OCI-LY3 (cell line): ENCODE data around the gene EHD3.

ENCODE experiments used
- H2AFZ ChIP-seq: fragments of 200-600, 300-600 bp; shearing (Covaris generic); 2 replicates; pipeline ENCODE4 v1.6.0; 2014; ENCODE audit warnings: antibody characterized with exemption, low read depth, low read length
- H3K27ac ChIP-seq: fragments of 200-600, 300-600 bp; sonication (generic); 2 replicates; pipeline ENCODE4 v1.5.1; 2014; ENCODE audit warnings: mild to moderate bottlenecking, low read length, moderate library complexity, mixed read lengths
- H3K27me3 ChIP-seq: fragments of 200-600, 300-600 bp; sonication (generic); 2 replicates; pipeline ENCODE4 v1.6.1; 2014; ENCODE audit warnings: low read depth, low read length, mixed read lengths
- H3K36me3 ChIP-seq: fragments of 200-600, 300-600 bp; sonication (generic); replicated peaks from 2 replicates; pipeline ENCODE3; 2014; ENCODE audit warnings: low read depth, low read length, mixed read lengths
- H3K4me1 ChIP-seq: fragments of 300-600, 200-600 bp; sonication (generic); 2 replicates; pipeline ENCODE4 v1.6.1; 2014; ENCODE audit warnings: low read length, mixed read lengths
- H3K4me2 ChIP-seq: fragments of 200-600, 300-600 bp; sonication (generic); 2 replicates; pipeline ENCODE4 v1.6.1; 2014; ENCODE audit warnings: low read length, mixed read lengths
- H3K4me3 ChIP-seq: fragments of 300-600, 200-600 bp; sonication (generic); 2 replicates; pipeline ENCODE4 v1.5.1; 2014; ENCODE audit warnings: antibody characterized with exemption, mild to moderate bottlenecking, low read length, moderate library complexity
- H3K79me2 ChIP-seq: fragments of 300-600, 200-600 bp; shearing (Covaris generic); 2 replicates; pipeline ENCODE4 v1.6.1; 2014; ENCODE audit warnings: mild to moderate bottlenecking, low read length, mixed read lengths
- H3K9ac ChIP-seq: fragments of 300-600, 200-600 bp; shearing (Covaris generic); 2 replicates; pipeline ENCODE4 v1.6.0; 2014; ENCODE audit warnings: mild to moderate bottlenecking, low read length, moderate library complexity
- H3K9me3 ChIP-seq: fragments of 200-600, 300-600 bp; shearing (Covaris generic); 2 replicates; pipeline ENCODE4 v1.6.1; 2014; ENCODE audit warnings: low read length, mixed read lengths; ENCODE audit not compliant: insufficient read depth
- H4K20me1 ChIP-seq: fragments of 200-600, 300-600 bp; sonication (generic); 2 replicates; pipeline ENCODE4 v1.6.1; 2016; ENCODE audit warnings: low read length, mixed read lengths; ENCODE audit not compliant: insufficient read depth
- EZH2phosphoT487 ChIP-seq: fragments of 200-600 bp; shearing (Covaris generic); IDR thresholded peaks from 2 replicates; pipeline ENCODE4 v1.6.1; 2018; ENCODE audit warnings: antibody characterized with exemption, mixed run types, low read depth
- TF ChIP-seq, protein P1 (sequence below): fragments of 200-600, 300-600 bp; sonication (generic); IDR thresholded peaks from 2 replicates; pipeline ENCODE4 v1.5.1; 2014; ENCODE audit warnings: antibody characterized with exemption, low read length, low read depth

Gene EHD3

DNA sequence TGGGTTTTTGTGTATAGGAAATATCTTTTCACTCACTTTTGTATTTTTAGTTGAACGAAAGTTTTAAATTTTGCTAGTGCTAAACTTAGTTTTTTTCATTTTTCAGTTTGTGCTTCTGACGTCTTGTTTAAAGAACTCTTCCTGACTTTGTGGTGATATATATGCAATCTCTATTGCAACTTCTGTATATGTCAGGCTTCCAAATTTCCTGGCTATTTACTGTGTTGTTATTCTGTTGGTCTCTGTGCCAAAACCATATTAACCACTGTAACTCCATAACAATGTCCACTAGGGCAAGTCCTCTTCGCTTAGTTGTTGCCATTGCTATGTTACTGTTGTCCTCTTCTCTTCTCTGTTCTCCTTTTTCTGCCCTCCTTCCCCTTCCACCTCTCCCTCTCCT is 3.2 kb upstream of the EHD3 start:
- no peak overlapping the region for H3K9ac ChIP-seq
- no peaks in the 10 kb centered on the region for H3K36me3 ChIP-seq
- H3K27me3 ChIP-seq, result no peaks in the 10 kb centered on the region
- H3K79me2 ChIP-seq, result peaks cover 6% of the 10 kb centered on the region; the same call in 1 of the 2 replicates
- no peak overlapping the region for H2AFZ ChIP-seq
- no peaks in the 10 kb centered on the region for H3K9me3 ChIP-seq
- H3K4me3 ChIP-seq, result no peak overlapping the region
- peaks cover 24% of the 10 kb centered on the region for H3K4me1 ChIP-seq
- H3K27ac ChIP-seq, result no peak overlapping the region
- H3K4me2 ChIP-seq, result no peak overlapping the region
- H4K20me1 ChIP-seq, result no peaks in the 10 kb centered on the region
- no peak for TF ChIP-seq EZH2phosphoT487
- TF ChIP-seq, protein P1, sequence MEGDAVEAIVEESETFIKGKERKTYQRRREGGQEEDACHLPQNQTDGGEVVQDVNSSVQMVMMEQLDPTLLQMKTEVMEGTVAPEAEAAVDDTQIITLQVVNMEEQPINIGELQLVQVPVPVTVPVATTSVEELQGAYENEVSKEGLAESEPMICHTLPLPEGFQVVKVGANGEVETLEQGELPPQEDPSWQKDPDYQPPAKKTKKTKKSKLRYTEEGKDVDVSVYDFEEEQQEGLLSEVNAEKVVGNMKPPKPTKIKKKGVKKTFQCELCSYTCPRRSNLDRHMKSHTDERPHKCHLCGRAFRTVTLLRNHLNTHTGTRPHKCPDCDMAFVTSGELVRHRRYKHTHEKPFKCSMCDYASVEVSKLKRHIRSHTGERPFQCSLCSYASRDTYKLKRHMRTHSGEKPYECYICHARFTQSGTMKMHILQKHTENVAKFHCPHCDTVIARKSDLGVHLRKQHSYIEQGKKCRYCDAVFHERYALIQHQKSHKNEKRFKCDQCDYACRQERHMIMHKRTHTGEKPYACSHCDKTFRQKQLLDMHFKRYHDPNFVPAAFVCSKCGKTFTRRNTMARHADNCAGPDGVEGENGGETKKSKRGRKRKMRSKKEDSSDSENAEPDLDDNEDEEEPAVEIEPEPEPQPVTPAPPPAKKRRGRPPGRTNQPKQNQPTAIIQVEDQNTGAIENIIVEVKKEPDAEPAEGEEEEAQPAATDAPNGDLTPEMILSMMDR, result no peak

DNA sequence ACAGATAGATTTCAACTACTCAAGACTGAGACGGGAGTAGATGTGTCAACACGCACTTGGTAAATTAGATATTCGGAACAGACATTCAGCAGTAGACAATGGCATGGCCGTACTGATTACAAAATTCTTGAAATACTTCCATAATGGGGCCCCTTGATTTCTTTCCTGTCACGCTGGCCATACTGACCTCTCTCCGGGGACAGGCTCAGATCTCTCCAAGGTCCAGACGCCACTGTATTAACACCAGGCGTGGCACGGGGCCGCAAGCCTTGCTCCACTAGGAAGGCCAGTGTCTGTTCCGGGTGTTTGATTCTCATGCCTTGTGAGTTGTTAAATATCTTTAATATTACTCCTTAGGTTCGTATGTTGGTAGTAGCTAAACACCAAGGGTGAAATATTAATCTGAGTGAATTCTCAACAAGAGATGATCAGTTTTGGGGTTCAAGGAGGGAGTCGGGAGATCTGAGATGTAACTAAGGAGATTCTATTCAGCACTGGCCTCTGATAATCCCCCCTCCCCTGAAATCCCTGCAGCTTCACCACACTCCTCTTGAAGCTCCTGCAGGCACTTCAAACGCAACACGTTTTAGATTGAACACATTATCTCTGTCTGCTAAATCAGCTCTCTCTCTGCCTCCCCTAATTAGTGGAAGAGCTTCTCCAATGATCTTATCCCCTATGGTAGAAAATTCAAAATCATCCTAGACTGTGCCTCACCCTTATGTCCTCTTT is 2.2 kb upstream of the EHD3 start:
- H3K9me3 ChIP-seq, result no peaks in the 10 kb centered on the region
- H3K36me3 ChIP-seq, result no peaks in the 10 kb centered on the region
- H4K20me1 ChIP-seq, result no peaks in the 10 kb centered on the region
- TF ChIP-seq, protein P1, result no peak
- no peak for TF ChIP-seq EZH2phosphoT487
- H3K27ac ChIP-seq, result no peak overlapping the region
- no peak overlapping the region for H3K4me3 ChIP-seq
- no peaks in the 10 kb centered on the region for H3K27me3 ChIP-seq
- H2AFZ ChIP-seq, result no peak overlapping the region
- no peak overlapping the region for H3K4me2 ChIP-seq
- peaks cover 28% of the 10 kb centered on the region for H3K4me1 ChIP-seq
- H3K9ac ChIP-seq, result no peak overlapping the region
- H3K79me2 ChIP-seq, result peaks cover 6% of the 10 kb centered on the region; the same call in 1 of the 2 replicates

DNA sequence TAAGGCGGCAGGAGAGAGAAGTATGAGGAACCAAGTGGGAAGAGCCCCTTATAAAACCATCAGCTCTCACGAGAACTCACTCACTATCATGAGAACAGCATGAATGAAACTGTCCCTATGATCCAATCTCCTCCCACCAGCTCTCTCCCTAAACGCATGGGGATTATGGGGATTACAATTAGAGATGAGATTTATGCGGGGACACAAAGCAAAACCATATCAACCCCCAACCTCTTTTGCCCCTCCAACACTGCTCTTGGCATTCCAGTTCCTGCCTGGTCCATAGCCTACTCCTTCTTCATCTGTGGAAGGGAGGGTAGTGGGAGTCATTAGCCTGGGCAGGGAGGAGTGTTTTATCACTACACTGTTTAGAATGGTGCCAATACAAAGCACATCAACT is 1.4 kb upstream of the EHD3 start:
- no peak overlapping the region for H3K27ac ChIP-seq
- peaks cover 6% of the 10 kb centered on the region; the same call in 1 of the 2 replicates for H3K79me2 ChIP-seq
- no peaks in the 10 kb centered on the region for H3K36me3 ChIP-seq
- no peak overlapping the region for H3K4me3 ChIP-seq
- no peak overlapping the region for H3K9ac ChIP-seq
- TF ChIP-seq, protein P1, result no peak
- no peak for TF ChIP-seq EZH2phosphoT487
- 0 out of 2 replicates have a peak overlapping the region, but pooled peaks have one; percentile 75 for H3K4me2 ChIP-seq
- no peaks in the 10 kb centered on the region for H3K9me3 ChIP-seq
- no peak overlapping the region for H2AFZ ChIP-seq
- H4K20me1 ChIP-seq, result no peaks in the 10 kb centered on the region
- no peaks in the 10 kb centered on the region for H3K27me3 ChIP-seq
- peaks cover 28% of the 10 kb centered on the region for H3K4me1 ChIP-seq

DNA sequence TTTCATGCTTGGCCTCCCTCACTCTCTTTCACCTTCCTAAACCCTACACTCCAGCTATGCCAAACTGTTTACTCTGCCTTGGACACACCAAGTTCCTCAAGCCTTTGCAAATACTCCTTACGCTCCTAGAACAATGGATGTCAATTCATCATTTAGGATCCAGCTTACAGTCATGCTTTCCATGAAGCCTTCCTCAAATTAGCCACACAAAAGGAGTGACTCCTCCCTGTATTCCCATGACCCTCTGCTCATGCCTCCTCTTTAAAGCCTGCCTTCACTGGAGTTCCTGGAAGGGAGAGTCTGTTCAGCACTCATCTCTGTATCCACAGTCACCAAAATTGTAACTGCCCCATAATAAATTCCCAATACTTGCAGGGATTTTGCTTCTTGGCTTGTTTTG is 721 bp upstream of the EHD3 start:
- TF ChIP-seq, protein P1, result no peak
- TF ChIP-seq EZH2phosphoT487, result no peak
- Histone ChIP-seq H3K27ac (no peak overlapping the region), H3K79me2 (peaks cover 6% of the 10 kb centered on the region; the same call in 1 of the 2 replicates), H3K4me1 (peaks cover 28% of the 10 kb centered on the region), H3K9me3 (no peaks in the 10 kb centered on the region), H3K4me3 (peak overlapping the region; percentile 86), H3K9ac (peak overlapping the region; percentile 69), H3K4me2 (peak overlapping the region; percentile 75), H3K36me3 (no peaks in the 10 kb centered on the region), H3K27me3 (no peaks in the 10 kb centered on the region), H4K20me1 (no peaks in the 10 kb centered on the region), H2AFZ (peak overlapping the region; percentile 78; the same call in 1 of the 2 replicates)
